ENCODE measurements around the gene ESAM. TPM values are rescaled to one million over a fixed set of nuclear protein-coding genes. Genes with fewer than 3 reads are reported as not detected.
A peak's percentile ranks its signal among the peaks of the same experiment; 100 is the strongest.
"Not testable (repeated sequence)": the region's sequence is repeated elsewhere in the genome, so short reads cannot be mapped to it uniquely, and the experiment has no call there.

ESAM gene
- total RNA-seq, 1 donor from 2014 or later = 3.7 TPM

DNA sequence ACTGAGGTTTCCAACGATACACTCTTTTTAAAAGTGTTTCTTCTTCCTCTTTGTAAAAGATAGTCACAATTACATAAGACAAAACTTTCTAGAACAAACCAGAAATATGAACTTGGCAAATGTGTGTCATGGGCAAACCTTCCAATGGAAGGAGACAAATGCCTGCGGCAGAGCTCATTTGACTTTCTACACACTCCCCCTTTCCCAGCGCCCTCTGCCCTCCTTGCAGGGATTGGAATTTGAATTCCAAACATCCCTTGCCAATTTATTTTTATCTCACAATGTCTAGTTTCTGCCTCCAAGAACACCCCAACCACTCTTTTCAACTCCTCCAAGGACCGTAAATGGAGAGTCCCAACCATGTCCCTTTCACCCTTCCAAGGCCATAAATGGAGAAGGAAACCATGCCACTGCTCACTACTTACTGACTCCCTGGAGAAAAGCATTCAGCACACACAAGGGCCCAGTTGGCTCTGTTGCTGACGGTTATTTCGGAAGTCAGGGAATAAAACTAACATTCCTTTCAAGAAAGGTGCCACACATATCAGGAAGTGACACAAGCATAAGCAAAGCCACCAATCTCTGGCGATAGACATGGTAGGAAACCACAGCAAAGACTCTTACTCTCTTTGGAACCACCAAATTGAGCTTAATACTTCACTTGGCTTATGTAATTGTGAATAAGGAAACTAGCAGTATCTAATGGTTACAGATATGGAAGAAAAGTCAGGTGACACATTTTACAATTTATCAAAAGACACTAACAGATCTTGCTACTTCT lies 15.0 kb upstream of the ESAM start:
- no peak for FAIRE-seq

DNA sequence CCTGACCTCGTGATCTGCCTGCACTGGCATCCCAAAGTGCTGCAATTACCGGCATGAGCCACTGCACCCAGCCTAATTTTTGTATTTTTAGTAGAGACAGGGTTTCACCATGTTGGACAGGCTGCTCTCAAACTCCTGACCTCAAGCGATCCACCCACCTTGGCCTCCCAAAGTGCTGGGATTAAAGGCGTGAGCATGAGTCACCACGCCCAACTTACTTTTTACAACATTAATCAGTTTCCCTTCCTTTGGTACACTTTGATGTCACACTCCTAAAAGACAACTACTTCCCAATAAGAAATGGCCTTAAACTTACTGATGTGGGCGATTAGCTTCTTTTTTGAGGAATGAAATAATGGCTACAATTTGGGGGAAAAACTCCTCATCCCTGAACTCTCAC lies 8.9 kb upstream of the ESAM start:
- FAIRE-seq = not testable (repeated sequence)

More for the DNA sequence above, 15.0 kb upstream of the ESAM start:
- no peak for DNase-seq (ENCODE audit: low spot score in 2 of 2)

DNA sequence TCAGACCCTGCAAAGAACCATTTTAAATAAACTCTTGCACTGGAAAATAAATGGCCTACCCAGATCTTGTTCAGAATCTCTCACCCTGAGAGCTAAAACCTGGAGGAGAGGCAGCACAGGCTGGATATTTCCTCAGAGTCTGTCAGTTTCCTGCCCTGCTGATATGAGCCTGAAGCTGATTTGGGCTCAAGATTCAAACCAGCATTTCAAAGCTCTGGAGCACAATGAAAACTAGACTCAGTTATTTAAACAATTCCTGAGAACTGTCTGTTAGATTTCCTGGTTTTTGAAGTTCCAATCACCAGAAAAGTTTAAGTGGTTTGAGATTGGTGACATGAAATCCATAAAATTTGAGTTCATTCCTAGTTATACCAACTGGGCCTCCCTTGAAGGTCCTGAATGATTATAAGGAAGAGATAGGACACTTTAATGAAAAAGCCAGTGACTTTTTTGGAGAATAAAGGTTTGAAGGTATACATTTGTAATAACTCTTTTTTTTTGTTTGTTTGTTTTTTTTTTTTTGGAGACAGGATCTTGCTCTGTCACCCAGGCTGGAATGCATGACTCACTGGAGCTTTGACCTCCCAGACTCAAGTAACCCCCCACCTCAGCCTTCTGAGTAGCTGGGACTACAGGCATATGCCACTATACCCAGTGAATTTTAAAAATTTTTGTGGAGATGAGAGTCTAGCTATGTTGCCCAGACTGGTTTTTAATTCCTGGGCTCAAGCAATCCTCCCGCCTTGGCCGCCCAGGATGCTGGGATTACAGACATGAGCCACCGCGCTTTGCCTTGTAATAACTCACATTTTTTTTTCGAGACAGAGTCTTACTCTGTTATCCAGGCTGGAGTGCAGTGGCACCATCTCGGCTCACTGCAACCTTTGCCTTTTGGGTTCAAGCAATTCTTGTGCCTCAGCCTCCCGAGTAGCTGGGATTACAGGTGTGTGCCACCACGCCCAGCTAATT lies 8.0 kb upstream of the ESAM start:
- FAIRE-seq = no peak
- no peak for DNase-seq (ENCODE audit: low spot score in 2 of 2)

More for the DNA sequence above, 8.9 kb upstream of the ESAM start:
- DNase-seq (ENCODE audit: low spot score in 2 of 2) = not testable (repeated sequence)

DNA sequence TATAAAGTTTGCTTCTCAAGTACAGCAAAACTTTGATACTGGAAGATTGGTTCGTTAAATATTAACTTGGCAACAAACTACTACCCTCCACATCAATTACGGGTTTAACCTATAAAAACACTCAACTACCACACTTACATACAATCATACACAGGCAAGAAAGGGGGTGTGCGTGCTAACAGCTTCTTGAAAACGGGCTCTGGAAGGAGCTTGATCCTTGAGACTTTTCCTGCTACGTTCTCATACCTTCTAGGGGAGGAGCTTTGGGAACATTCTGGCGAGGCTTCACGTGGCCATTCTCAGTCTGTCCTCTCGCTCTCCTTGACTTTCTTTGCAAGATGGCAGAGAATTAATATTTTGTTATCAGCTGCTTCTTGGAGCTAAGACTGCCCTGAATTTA lies 6.8 kb upstream of the ESAM start:
- no peak for FAIRE-seq

DNA sequence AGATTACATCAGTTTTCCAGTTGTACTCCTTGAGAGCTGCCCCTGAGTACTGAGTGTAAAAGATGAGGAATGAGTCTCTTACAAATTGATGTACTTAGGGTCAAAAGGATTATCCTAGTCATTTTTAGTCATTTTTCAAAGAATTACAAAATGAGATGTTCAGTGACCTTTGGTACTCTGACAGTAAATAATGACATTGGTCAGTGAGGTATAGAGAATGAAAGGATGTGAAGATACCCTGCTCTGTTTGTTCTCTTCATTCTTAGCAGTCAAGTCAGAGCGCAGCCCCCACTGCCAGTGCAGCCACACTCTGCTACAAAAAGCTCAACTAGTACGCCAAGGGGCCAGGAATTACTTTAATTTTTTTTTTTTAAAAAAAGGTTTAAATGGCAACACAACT lies 4.1 kb upstream of the ESAM start:
- no peak for DNase-seq (ENCODE audit: low spot score in 2 of 2)
- FAIRE-seq = no peak

More for the DNA sequence above, 6.8 kb upstream of the ESAM start:
- no peak for DNase-seq (ENCODE audit: low spot score in 2 of 2)

DNA sequence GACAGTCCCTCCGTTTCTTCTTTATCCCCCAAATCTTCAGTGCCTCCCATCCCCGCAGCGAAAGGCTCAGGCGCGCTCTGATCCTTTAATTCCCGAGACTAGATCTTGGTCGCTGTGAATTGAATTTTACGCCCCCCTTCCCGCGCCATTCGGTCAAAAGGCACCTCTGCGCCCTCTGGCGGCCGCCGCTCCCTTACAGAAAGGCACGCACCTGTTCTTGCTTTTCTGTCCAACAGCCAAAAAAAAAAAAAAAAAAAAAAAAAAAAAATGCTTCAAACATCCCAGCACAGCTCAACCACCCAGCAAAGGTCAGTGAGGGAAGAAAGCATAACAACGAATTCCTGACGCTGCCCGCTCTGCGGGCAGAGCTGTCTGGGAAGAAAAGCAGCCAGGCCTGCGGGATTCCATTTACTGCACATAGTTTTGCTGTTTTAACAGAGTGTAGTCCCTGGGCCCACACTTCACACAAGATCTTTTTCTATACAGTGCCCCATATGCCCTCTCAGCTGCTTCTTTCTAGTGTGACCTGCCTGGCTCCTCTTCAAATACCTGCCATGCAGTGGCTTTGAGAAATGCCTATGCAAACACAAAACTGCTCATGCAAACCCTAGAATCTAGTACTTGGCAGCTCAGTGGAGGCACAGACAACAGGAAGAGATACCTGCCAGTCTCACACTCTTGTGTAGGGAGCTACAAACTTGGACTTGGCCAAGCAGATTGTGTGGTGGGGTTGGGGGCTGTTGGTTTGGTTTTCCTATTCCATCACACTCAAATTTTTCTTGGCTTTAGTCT lies 1.3 kb upstream of the ESAM start:
- FAIRE-seq = no peak

DNA sequence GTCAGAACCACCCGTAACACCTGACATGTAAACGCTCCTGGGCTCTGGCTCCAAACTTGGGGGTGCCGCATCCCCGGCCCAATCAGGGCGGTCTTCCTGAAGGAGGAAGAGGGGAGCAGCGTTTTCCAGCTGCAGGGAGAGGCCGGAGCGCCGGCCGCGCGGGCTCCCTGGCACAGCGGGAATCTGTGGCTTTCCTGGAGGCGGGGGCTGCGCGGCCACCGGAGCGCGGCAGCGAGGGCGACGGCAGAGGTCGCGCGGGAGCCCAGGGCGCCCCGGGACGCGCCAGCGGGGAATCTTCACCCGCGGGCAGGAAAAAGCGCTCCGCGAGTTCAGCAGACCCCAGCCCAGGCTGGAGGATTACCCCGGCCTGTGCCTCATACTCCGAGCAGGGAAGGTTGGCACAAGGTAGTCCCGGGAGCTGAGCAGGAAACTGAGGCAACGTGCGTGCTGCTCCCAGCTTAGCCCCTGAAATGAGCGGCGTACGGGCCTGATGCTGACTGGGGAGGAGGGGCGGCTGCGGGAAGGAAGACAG lies 600 bp upstream of the ESAM start:
- DNase-seq (ENCODE audit: low spot score in 2 of 2) = peak in 1 of 2 donors; percentile 44
- FAIRE-seq = no peak

More for the DNA sequence above, 1.3 kb upstream of the ESAM start:
- peak in 1 of 2 donors; percentile 63 for DNase-seq (ENCODE audit: low spot score in 2 of 2)

DNA sequence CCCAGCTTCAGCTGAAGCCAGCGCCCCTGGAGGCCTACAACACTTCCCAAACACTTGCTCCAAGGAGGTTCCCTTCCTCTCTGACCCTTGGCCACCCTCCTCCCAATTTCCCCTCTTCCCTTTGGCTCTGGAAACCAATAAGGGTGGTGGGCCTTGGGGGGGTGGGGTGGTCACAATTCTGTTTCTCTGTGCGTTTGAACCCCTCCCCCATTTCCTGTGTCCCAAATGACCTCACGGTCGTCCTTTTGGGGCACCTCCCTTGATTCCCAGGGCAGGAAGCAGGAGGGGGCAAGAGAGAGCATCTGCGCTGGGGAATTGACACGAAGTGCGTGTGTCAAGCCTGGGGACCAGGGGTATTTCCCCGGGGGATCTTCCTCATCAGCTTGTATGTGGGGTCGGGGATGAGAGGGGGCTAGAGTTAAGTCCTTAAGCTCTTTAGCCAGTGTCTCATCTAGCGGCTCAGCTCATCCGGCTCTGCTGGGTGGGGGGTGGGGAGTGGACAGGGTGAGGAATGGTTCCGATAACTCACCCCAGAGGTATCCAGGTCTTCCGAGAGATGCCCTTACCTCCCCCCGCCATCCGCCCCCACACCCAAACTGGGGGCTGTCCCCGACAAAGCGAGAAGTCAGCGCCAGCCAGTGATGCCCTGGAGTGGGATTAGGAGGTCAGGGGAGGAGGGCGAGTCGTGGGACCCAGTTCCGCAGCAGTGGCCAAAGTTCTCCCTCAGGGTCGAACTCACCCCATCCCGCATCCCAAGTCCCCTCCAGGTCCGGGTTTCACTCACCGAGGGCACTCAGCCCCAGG lies 587 bp downstream of the ESAM start:
- peak in 1 of 2 donors; percentile 33 for DNase-seq (ENCODE audit: low spot score in 2 of 2)
- no peak for FAIRE-seq

DNA sequence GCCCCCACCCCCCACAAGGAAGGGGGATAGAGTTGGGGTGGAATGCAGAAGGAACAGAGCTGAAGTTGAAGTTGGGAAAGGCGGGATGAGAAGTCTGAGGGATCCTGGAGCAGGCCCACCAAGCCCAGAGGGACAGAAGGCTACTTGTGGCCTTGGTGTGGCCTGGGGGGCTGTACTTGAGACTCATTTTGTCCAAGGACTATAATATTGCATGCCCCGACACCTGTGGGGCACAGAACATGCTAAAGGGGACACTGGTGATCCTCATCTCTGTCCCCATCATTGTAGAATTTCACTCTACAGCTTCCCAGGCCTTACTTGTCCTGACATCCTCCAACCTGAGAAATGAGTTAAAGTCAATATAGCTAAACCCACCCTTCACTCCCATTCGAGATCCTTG lies 1.3 kb downstream of the ESAM start:
- DNase-seq (ENCODE audit: low spot score in 2 of 2) (peak in 1 of 2 donors; percentile 17), FAIRE-seq (no peak)

DNA sequence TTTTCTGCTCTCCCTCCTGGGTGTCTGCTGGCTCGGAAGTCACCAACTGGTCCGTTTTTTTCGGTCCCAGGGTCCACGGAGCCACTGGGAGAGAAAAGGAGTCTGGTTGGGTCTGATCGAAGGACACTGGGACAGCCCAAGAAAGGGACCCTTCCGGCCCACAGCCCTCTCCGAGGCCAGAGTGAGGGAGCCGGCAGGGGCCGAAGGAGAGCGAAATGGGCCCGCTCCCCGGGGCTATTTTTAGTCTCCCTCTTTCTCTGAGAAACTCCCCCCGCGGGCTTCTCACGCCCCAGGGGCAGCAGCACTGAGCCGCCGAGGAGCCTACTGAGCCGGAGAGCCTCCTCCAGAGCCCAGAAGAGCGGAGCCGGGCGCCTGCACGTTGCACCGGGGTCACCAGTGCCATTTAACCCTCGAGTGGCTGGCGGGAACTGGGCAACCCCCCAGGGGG lies 1.9 kb downstream of the ESAM start:
- FAIRE-seq (no peak), DNase-seq (ENCODE audit: low spot score in 2 of 2) (peak in 1 of 2 donors; percentile 33)

DNA sequence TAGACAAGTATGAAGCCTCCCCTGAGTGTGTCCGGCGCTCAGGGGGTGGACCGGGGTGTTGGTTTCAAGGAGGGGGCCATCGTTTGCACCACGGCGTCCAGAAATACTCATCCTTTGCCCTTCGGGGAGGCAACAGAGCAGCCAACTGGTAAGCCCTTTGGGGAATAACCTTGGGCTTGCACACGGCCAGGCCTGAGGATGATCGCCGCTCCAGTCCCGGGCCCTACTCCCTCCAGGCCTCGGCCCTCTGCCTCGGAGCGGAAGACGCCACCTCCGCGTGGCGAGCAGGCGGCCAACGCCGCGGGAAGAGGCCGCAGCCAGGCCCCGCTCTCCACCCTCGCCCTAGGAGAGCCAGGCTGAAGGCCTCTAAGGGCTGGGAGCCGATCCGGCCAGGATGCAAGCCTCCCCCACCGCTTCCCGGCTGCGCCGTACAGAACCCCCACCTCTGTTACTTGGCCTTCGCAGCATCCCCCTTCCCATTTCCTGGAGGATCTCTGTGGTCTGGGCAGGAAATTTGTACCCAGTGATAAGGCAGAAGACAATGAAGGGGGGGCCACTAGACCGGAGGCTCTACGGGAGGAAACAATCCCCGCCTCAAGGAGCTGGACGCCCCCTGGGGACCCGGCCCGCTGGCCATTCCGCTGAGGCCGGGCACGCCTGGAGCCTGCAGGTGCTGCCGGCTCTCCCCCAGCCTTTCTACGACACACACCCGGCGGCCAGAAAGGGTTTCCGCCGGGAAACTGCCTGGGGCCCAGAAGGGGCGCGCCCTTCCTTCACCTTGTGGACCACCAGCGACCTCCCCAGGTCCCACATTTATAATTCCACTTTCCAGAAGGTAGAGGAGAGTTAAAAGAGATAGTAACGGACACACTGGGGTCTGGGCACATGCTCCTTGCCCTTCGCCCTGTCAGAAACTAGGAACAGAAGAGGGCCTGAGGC lies 2.6 kb downstream of the ESAM start:
- FAIRE-seq (no peak), DNase-seq (ENCODE audit: low spot score in 2 of 2) (peak in 1 of 2 donors; percentile 31)

DNA sequence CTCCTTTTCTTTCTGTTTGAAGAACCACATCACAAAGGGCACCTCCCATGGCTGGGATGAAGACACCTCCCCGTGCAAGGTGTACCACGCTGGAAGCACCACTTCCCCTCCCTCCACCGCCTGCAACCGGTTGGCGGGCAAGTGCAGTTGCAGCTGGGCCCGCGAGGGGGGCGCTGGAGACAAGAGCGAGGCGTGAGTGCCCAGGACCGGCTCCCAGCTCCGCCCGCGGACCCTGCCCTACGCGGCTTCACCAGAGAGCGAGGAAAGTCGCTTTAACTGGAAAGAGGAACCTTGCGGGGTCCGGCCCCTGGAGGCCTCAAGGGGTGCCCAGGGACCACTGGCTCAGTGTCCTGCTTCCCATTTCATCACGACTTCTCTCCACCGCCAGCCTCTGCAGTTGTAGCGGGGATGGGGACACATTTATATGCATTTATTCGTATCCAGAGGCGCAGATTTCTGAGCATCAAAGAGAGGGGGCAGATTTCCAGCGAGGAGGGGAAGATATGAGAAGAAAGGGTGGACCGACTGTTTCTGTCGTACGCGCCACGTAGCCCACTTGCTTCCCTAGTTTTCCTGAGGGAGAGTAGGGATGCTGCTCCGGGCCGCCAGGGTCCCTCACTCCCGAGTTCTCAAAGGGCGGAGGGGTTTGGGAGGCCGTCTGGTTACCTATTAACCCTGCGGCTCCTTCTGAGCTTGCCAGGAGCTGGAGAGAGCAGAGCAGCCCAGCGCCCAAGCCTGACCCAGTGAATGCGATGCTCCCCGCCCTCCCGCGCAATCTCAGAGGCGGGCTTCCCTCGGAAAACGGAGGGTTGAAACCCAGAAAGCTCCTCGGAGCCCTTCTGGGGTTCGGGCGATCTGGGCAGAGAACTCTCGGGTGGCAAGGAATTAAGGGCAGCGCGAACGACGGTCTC lies 3.5 kb downstream of the ESAM start:
- peak; percentile 72 to 79 for DNase-seq (ENCODE audit: low spot score in 2 of 2)
- no peak for FAIRE-seq

DNA sequence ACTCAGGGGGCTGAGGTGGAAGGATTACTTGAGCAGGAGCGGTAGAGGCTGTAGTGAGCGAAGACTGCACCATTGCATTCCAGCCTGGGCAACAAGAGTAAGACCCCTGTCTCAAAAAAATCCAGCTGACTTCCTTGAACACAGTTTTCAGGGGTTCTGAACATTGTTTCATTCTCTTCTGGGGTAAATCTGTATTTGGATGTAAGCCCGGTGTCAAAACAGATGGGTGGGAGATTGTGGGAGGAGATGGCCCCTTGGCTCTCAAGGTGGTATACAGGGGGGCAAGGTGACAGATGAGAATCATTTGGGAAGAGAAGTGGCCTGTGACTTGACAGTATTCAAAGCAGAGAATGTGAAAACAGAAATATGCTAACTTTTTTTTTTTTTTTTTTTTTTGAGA lies 4.8 kb downstream of the ESAM start:
- DNase-seq (ENCODE audit: low spot score in 2 of 2) = no peak
- no peak for FAIRE-seq

DNA sequence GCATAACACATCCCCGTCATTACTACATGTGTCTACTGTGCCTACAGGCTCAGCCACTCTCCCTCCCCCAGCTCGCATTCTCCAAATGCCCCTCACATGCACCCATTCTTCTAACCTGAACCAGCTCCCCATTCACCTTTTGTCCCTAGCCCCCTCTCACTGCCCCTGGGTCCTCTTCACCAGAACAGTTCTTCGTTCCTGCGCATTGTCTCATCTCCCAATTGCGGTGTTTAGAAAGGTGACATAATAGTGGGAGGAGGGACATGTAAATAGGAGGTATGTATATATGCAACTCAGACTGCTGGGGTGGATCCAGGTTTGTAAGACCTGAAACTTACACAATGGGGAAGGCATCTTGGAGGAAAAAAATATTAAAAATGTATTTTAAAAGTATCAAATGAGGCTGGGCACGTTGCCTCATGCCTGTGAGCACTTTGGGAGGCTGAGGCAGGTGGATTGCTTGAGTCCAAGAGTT lies 5.3 kb downstream of the ESAM start:
- DNase-seq (ENCODE audit: low spot score in 2 of 2) = no peak
- FAIRE-seq = no peak

DNA sequence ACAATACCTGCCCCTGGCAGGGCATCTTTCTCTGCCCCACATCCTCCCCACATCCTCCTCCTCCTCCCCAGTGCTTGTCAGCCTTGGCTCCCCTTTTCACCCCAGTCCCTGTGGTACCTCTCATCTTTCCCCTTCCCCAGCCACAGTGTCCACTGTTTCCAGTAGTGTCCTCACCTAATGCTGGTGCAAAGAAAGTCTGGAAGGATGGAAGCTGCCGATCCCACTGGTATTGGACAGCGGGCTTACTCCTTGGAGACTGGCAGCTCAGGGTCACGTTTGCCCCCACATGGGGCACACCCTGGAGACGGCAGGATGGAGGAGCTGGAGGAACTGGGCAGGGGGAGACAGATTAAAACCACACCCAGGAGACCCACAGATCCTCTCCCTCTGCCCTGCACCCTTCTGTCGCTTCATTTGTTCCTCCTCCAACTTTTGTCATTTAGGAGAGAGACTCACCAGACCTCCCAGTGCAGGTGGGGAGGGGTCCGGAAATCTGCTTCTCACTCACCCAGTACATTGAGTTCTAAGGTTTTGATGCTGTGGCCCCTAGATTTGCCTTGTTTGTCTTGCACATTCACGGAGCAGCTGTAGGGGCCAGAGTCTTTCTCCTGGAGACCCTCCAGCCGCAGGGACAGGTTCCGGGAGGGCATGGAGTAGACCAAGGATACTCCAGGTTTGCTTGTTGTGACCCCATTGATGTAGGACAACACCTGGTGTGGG lies 5.9 kb downstream of the ESAM start:
- FAIRE-seq (no peak), DNase-seq (ENCODE audit: low spot score in 2 of 2) (no peak)

DNA sequence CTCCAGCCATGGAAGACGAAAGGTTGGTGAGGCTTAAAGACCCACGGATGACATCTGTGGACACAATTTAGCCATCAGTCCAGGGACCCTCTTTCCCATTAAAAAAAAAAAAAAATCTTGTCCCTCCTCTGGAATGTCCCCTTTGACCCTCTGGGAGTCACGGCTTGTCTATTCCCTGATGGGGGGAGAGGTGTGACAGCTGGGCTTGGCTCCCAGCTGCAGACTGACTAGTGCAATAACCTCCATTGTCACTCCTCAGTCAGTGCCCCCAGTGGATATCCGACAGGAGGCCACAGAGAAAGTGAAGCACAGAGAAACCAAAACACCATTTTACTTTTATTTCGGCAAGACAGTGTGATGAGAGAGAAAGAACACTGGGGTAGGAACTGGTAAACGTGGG lies 7.4 kb downstream of the ESAM start:
- DNase-seq (ENCODE audit: low spot score in 2 of 2) (no peak), FAIRE-seq (no peak)

Measured in frontal cortex (tissue), 4 donors.